HG02610 (cell line): ENCODE data around the gene MOV10.
"Not testable (repeated sequence)": the region's sequence is repeated elsewhere in the genome, so short reads cannot be mapped to it uniquely, and the experiment has no call there.

Experiments used
- ATAC-seq: cut with Tn5 transposase; IDR thresholded peaks from one replicate; pipeline ENCODE4 v1.9.1; 2021; ENCODE audit warnings: mild to moderate bottlenecking, moderate library complexity; ENCODE audit not compliant: unreplicated experiment

The MOV10 gene

GRCh38 chr1:112712191-112712590 lies 37.7 kb downstream of the MOV10 start:
- no peak for ATAC-seq

GRCh38 chr1:112712701-112713128 lies 38.3 kb downstream of the MOV10 start:
- ATAC-seq: no peak

DNA sequence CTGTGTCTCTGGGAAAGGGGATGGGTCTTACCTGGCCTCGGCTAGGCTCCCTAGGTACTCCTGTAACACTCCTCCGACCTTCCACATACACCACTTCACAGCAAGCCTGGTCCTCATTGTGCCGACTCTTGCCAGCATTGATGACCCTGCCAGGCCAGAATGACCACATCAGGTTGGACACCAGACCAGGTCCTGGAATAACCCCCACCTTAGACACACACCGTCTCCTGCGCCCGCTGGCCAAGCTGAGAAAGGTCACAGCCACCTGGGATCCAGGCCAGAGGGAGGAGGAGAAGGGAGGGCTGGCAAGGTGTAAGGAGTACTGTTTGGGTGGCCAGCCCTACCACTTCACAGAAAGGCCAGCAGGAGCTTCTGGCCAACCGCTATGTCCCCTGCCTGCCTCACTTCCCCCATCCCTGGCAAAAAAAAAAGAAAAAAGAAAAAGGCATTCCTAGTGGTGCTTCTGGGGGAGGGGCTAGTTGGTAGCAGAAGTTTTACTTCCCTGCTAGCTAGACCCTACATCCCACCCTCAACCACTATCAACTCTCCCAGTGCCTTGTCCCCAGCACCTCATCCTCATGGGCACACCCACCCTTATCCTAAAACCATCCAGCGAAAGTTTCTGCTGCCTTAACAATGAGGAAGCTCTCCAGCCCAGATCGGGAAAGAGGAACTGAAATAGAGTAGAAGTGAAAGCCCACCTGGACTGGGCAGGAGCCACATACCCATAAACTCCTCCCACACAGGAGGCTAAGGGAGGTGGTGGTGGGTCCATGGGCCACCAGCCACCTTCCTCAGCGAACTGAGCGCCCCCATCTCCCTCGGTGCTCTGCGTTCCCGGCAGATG lies 39.2 kb downstream of the MOV10 start:
- ATAC-seq: no peak

DNA sequence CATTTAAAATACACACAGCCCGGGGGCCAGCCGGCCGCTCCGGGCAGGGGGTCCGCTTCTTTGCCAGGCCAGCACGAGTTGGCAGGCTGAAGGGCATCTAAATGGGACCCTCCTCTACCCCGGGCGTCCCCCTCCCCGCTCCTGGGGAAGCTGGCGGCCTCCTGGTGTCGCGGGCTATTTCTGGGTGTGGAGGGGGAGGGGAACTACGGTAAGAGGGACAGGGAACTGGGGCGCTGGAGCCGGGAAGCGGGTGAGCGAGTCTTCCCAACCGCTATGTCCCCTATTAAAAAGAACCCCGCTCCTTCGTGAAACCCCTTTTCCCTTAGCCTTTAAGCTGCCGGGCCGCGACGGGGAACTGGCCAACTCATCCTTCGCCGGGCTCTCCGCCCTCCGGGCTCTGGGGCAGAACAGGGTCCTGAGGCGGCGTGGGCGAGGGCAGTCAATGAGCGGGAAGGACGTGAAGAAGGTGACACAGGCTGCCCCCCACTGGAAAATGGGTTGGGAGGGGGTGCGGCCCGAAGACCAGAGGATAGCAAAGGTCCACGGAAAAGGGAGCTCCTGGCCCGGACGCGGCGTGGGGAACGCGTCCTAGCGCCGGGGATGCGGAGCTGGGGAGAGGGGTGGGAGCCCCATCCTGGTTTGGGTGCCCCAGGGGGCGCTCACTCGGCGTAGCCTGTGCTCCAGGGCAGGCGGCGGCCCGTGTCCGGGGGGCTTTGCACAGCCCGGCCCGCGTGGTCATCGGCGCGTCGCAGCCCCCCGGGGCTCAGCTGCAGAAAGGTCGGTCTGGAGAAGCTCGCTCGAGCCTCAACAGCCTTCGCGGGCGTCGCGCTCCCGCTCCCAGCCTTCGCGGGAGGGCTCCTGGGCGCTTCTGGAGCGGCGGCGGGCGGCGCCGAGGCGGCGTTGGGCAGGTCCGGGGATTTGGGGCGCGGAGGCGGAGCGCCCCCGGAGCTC lies 40.1 kb downstream of the MOV10 start:
- ATAC-seq: peak; percentile 6

DNA sequence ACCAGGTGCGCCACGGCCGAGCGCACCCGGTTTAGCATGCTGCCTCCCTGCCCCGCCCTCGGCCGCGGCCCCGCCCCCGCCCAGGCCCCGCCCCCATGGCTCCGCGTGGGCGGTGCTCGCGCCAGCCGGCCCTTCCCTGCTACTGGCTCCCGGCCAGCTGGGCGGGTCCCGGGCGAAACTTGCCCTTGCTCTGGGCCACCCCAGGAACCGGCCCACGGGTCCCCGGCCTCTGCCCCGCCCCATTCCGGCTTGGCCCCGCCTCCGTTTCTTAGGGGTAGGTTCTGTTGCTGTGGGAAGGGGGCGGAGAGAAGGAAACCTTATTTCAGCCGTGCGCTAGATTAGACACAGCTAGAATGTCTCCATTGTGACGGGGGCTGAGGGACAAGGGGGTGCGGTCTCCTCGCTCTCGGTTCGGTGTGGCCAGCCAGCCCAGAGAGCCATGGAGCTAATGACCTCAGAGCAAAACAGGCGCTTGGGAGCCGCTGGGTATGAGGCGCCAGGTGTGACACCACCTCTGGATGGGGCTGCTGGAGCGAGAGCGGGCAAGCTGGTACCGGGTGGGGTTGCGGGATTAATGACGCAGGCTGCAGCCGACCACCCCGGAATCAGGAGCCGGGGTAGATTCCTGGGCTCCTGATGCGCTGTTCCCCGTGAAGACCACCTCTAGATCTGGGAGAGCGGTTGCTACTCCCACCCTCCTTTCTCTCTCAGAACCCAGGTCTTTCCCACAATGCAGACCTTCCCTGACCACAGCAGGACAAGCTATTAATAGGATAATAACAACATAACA lies 41.0 kb downstream of the MOV10 start, which contains the start of gene PPM1J:
Gene PPM1J (minus strand): TSS at position 69 of the 790 bp plus-strand sequence. CDS start 31 bp downstream, at position 38.
- ATAC-seq: peak; percentile 73

- peak; percentile 41 for ATAC-seq
These were observed 41.8 kb downstream of the MOV10 start for GRCh38 chr1:112716133-112716720.

- ATAC-seq: no peak
These were observed 42.9 kb downstream of the MOV10 start for GRCh38 chr1:112717263-112717873.

- no peak for ATAC-seq
These were observed 44.4 kb downstream of the MOV10 start for GRCh38 chr1:112718691-112719418.

DNA sequence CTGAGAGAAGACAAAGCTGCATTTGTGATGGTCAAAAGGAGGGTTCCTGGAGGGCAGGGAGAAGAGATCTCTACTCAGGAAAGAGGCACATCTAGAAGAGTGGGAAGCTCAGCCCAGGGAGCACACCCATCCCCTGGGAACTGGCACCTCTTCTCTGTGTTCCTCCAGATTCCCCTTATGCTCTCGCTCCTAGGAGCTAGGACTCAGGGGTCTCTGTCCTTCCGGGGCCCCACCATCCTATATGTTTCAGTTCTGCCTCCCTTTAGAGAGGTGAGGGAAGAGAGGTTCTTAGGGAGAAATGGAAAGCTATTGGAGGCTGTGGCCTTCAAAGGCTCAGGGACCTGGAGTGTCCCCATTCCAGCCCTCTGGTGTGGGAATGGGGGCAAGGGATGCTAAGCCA lies 45.2 kb downstream of the MOV10 start:
- ATAC-seq: no peak

DNA sequence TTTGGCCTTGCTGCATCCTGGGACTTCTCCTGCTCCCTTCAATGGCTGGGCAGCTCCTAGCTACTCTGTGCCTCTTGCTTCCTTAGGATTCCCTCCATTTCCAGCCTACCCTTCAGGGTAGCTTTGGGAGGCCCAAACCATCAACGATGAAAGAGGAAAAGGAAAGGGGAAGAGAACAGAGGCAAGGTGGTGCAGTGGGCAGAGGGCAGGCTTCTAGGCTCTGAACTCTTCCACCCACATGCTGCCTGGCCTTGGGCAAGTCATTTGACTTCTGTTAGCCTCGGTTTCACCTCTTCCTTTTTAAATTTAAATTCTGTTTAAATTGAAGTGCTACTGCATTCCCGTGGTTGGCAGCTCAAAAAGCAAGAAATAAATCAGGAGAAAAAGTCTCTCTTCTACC lies 46.3 kb downstream of the MOV10 start:
- no peak for ATAC-seq

DNA sequence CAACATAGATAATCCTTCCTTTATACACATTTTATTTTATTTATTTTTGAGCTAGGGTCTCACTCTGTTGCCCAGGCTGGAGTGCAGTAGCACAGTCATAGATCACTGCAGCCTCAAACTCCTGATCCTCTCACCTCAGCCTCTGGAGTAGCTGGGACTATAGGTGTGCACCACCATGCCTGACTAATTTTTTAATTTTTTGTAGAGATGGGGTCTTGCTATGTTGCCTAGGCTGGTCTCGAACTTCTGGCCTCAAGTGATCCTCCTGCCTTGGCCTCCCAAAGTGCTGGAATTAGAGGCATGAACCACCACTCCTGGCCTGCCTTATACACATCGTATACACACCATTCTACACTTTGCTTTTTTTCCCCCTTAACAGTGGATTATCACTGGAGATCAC lies 46.8 kb downstream of the MOV10 start:
- not testable (repeated sequence) for ATAC-seq

DNA sequence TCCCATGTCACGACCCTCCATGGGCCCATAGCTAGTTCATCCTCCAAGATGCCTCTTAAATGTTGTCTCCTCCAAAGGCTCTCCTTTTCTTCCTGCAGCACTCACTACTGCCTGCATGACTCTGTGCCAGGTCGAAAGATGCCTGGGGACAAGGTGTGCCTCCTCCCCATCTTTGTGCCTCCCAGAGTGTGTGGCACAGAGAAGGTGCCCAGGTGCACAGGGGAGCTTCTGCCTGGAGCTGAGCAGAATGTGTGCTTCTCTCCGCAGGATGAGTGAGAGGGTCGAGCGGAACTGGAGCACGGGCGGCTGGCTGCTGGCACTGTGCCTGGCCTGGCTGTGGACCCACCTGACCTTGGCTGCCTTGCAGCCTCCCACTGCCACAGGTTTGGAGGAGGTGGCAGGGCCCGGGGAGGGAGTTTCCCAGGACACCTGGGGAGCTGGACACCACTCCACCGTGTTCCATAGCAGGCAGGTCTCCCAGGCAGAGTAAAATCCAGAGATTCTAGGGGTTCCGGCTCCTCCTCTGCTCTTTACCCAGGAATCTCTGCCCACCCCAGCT lies 47.6 kb downstream of the MOV10 start:
- ATAC-seq: no peak

- no peak for ATAC-seq
These were observed 48.4 kb downstream of the MOV10 start for GRCh38 chr1:112722601-112723510.

- ATAC-seq: no peak
These were observed 49.0 kb downstream of the MOV10 start for GRCh38 chr1:112723511-112723839.

- ATAC-seq: not testable (repeated sequence)
These were observed 49.8 kb downstream of the MOV10 start for GRCh38 chr1:112724240-112724639.

DNA sequence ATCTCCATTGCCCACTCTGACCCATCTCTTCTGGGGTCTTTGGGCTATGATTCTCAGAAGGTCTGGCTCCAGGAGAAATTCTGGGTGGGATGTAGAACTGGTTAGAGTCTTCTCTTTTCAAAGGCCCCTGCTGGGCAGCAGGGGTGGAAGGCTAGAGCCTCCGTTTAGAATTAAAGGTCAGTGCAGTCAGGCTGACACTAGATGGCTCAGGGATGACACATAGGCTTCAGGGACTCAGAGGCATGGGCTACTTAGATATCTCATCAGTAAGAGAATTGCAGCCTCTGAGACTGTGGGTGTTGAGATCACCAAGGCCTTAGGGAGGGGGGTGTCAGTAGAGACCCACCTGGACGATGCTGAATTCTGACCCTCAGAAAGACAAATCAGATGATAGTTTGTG lies 53.3 kb downstream of the MOV10 start:
- ATAC-seq: no peak

DNA sequence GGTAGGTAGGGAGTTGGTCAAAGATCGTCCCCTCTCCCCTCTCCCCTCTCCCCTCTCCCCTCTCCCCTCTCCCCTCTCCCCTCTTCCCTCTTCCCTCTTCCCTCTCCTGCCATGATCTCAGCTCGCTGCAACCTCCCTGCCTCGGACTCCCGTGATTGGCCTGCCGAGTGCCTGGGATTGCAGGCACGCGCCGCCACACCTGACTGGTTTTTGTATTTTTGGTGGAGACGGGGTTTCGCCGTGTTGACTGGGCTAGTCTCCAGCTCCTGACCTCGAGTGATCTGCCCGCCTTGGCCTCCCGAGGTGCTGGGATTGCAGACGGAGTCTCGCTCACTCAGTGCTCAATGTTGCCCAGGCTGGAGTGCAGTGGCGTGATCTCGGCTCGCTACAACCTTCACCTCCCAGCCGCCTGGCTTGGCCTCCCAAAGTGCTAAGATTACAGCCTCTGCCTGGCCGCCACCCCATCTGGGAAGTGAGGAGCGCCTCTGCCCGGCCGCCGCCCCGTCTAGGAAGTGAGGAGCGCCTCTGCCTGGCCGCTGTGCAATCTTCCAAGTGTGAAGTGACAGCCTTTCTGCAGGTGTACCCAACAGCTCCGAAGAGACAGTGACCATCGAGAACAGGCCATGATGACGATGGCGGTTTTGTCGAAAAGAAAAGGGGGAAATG lies 54.0 kb downstream of the MOV10 start:
- not testable (repeated sequence) for ATAC-seq
